ENCODE data around the gene TTF1. TPM values are rescaled to one million over a fixed set of nuclear protein-coding genes. Genes with fewer than 3 reads are reported as not detected.
A peak's percentile ranks its signal among the peaks of the same experiment; 100 is the strongest.

Gene TTF1
- total and polyA plus RNA-seq, 9 of the 15 experiments (the other 6 are each of a cell fraction or from before 2014, with no cell fraction given) = 9.0 to 18.5 (median 15.8) TPM

GRCh38 chr9:132407196-132407595 is 556 bp upstream of the TTF1 start:
- POLR2A ChIA-PET = no interaction called here
- intact Hi-C loops (cut with micrococcal nuclease) (no loop called here), in situ Hi-C loops (cut with MboI) (no loop called here)
- 63% methylated on average over 2 of the region's 2 CpGs for WGBS (ENCODE audit: insufficient coverage, low coverage, missing lambda C conversion rate)
- FAIRE-seq = no peak
- H3K27me3 ChIP-seq (ENCODE audit: control insufficient read depth in 2 of 2, insufficient read depth in 2 of 2, low read length in 2 of 2) = no peaks in the 10 kb centered on the region
- H3K27ac ChIP-seq (ENCODE audit: extremely low read depth, low read depth, low read length) = no peak overlapping the region
- no peak overlapping the region for H3K9ac ChIP-seq (ENCODE audit: insufficient read depth in 1 of 2, low read depth in 2 of 2, low read length in 2 of 2)
- H3K79me2 ChIP-seq (ENCODE audit: control insufficient read depth, insufficient read depth, low read length) = peaks cover 17% of the 10 kb centered on the region
- TF ChIP-seq ZNF395 (CRISPR knock-in tag; IDR thresholded peaks at IDR 0.05) (0 out of 2 replicates have a peak, but pooled peaks have one; percentile 46), ZNF134 (CRISPR knock-in tag; conservative IDR thresholded peaks at IDR 0.05) (no peak)
- 0 out of 2 replicates have a peak, but pooled peaks cover 3% of the 10 kb centered on the region for H4K20me1 ChIP-seq (replicated peaks; ENCODE audit: control insufficient read depth, insufficient read depth, low read length)
- H3K4me2 ChIP-seq (ENCODE audit: insufficient read depth, low read length) = peak overlapping the region; percentile 92
- H3K9me1 ChIP-seq (ENCODE audit: control insufficient read depth, insufficient read depth, low read length) = no peaks in the 10 kb centered on the region
- ATAC-seq = no peak
- H3K9me3 ChIP-seq (replicated peaks; ENCODE audit: control insufficient read depth, insufficient read depth, low read depth, low read length) = no peaks in the 10 kb centered on the region
- no peak overlapping the region for H3K4me3 ChIP-seq
- H3K4me1 ChIP-seq (replicated peaks in 1 of 2; ENCODE audit: control insufficient read depth in 2 of 2, insufficient read depth in 2 of 2, low read length in 2 of 2) = peaks cover 13 to 24% of the 10 kb centered on the region in 2 experiments; a peak in 4 of 5 replicates
- peak overlapping the region; percentile 96 for H2AFZ ChIP-seq (ENCODE audit: low read depth, low read length)
- CTCF ChIA-PET (ENCODE audit: low intra/inter-chr PET ratio) = no interaction called here
- DNase-seq (ENCODE audit: extremely low read depth in 1 of 4, low spot score in 3 of 4) = no peak
- H3K36me3 ChIP-seq (ENCODE audit: control insufficient read depth, insufficient read depth, low read length) = peaks cover 13% of the 10 kb centered on the region; the same call in 1 of the 3 replicates
- BruUV-seq (replicated peaks) = no TSS peak

GRCh38 chr9:132404228-132404881 is 2.3 kb downstream of the TTF1 start:
- FAIRE-seq (no peak), DNase-seq (ENCODE audit: extremely low read depth in 1 of 4, low spot score in 3 of 4) (no peak), ATAC-seq (no peak)
- 72% methylated on average over 8 of the region's 9 CpGs for WGBS (ENCODE audit: insufficient coverage, low coverage, missing lambda C conversion rate)
- intact Hi-C loops (cut with micrococcal nuclease) = no loop called here
- H3K27me3 ChIP-seq (ENCODE audit: control insufficient read depth in 2 of 2, insufficient read depth in 2 of 2, low read length in 2 of 2) = no peaks in the 10 kb centered on the region
- POLR2A ChIA-PET = interaction anchor here (1.7 kb wide), 1 partner anchor 9 kb away, joined by 5 read pairs; no protein-coding TSS in a partner anchor
- H3K4me1 ChIP-seq (replicated peaks in 1 of 2; ENCODE audit: control insufficient read depth in 2 of 2, insufficient read depth in 2 of 2, low read length in 2 of 2) = peaks cover 7 to 11% of the 10 kb centered on the region in 2 experiments; a peak in 4 of 5 replicates
- no peaks in the 10 kb centered on the region for H4K20me1 ChIP-seq (replicated peaks; ENCODE audit: control insufficient read depth, insufficient read depth, low read length)
- H2AFZ ChIP-seq (ENCODE audit: low read depth, low read length) = no peak overlapping the region
- CTCF ChIA-PET (ENCODE audit: low intra/inter-chr PET ratio) = no interaction called here
- peak overlapping the region in 1 of 2 experiments; percentile 14; a peak in 1 of 4 replicates for H3K9ac ChIP-seq (ENCODE audit: insufficient read depth in 1 of 2, low read depth in 2 of 2, low read length in 2 of 2)
- no peak overlapping the region for H3K27ac ChIP-seq (ENCODE audit: extremely low read depth, low read depth, low read length)
- no TSS peak for BruUV-seq (replicated peaks)
- no peaks in the 10 kb centered on the region for H3K9me1 ChIP-seq (ENCODE audit: control insufficient read depth, insufficient read depth, low read length)
- no peak overlapping the region for H3K4me2 ChIP-seq (ENCODE audit: insufficient read depth, low read length)
- H3K4me3 ChIP-seq = no peak overlapping the region
- no peaks in the 10 kb centered on the region for H3K9me3 ChIP-seq (replicated peaks; ENCODE audit: control insufficient read depth, insufficient read depth, low read depth, low read length)
- in situ Hi-C loops (cut with MboI) = no loop called here
- H3K36me3 ChIP-seq (ENCODE audit: control insufficient read depth, insufficient read depth, low read length) = peaks cover 37% of the 10 kb centered on the region; the same call in 1 of the 3 replicates
- H3K79me2 ChIP-seq (ENCODE audit: control insufficient read depth, insufficient read depth, low read length) = peaks cover 17% of the 10 kb centered on the region
- TF ChIP-seq SAFB2 (IDR thresholded peaks at IDR 0.05; ENCODE audit: borderline replicate concordance, low read depth, low read length, severe bottlenecking) (no peak), ZNF766 (CRISPR knock-in tag; conservative IDR thresholded peaks at IDR 0.05) (no peak), TBL1XR1 (IDR thresholded peaks at IDR 0.05; ENCODE audit: low read length in 2 of 2) (no peak), CREB3 (tag; conservative IDR thresholded peaks at IDR 0.05; ENCODE audit: low read depth) (no peak), CAMTA2 (CRISPR knock-in tag; conservative IDR thresholded peaks at IDR 0.05) (no peak), DDX20 (tag; IDR thresholded peaks at IDR 0.05; ENCODE audit: low read depth) (no peak), CEBPG (CRISPR knock-in tag; IDR thresholded peaks at IDR 0.05) (no peak), CEBPG (tag; conservative IDR thresholded peaks at IDR 0.05 in 1 of 2, IDR thresholded peaks at IDR 0.05 in 1 of 2) (no peak), KDM4B (IDR thresholded peaks at IDR 0.05; ENCODE audit: borderline replicate concordance in 2 of 2, low read depth in 1 of 2) (no peak), GATAD2A (IDR thresholded peaks at IDR 0.05) (no peak), ZFP36 (IDR thresholded peaks at IDR 0.05; ENCODE audit: low read depth, low read length, partially characterized antibody) (no peak)

All from K562 (cell line).